Stimulated activated naive CD4-positive, alpha-beta T cell (primary cell): ENCODE measurements around the gene ACVRL1.

Source experiments
- DNase-seq, 6 experiments: peaks; one replicate each; lab custom pipeline; 2025; lab: John Stamatoyannopoulos, UW

The ACVRL1 gene

GRCh38 chr12:51915951-51916350 is 8.6 kb downstream of the ACVRL1 start:
- DNase-seq, result no peak

GRCh38 chr12:51917041-51917590 is 9.8 kb downstream of the ACVRL1 start:
- no peak for DNase-seq

GRCh38 chr12:51917746-51918453 is 10.6 kb downstream of the ACVRL1 start:
- DNase-seq, result no peak

GRCh38 chr12:51920046-51920445 is 12.7 kb downstream of the ACVRL1 start:
- DNase-seq, result no peak

GRCh38 chr12:51921017-51921725 is 13.9 kb downstream of the ACVRL1 start:
- DNase-seq, result no peak

GRCh38 chr12:51922146-51922545 is 14.8 kb downstream of the ACVRL1 start:
- DNase-seq, result no peak

DNA sequence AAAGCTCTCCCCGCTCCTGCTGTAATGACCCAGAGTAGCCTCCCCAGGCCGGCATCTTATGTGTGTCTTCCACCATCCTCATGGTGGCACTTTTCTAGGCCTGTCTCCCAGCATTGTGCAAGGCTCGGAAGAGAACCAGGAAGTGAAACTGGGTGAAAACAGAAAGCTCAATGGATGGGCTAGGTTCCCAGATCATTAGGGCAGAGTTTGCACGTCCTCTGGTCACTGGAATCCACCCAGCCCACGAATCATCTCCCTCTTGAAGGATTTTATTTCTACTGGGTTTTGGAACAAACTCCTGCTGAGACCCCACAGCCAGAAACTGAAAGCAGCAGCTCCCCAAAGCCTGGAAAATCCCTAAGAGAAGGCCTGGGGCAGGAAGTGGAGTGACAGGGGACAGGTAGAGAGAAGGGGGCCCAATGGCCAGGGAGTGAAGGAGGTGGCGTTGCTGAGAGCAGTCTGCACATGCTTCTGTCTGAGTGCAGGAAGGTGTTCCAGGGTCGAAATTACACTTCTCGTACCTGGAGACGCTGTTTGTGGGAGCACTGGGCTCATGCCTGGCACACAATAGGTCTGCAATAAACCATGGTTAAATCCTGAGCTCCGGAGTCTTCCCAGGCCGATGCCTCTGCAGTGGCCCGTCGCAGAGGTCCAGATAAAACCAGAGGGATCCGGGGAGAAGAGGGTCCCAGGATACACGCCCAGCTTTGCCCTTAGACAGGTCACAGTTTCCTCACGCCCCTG is 15.6 kb downstream of the ACVRL1 start:
- no peak for DNase-seq

DNA sequence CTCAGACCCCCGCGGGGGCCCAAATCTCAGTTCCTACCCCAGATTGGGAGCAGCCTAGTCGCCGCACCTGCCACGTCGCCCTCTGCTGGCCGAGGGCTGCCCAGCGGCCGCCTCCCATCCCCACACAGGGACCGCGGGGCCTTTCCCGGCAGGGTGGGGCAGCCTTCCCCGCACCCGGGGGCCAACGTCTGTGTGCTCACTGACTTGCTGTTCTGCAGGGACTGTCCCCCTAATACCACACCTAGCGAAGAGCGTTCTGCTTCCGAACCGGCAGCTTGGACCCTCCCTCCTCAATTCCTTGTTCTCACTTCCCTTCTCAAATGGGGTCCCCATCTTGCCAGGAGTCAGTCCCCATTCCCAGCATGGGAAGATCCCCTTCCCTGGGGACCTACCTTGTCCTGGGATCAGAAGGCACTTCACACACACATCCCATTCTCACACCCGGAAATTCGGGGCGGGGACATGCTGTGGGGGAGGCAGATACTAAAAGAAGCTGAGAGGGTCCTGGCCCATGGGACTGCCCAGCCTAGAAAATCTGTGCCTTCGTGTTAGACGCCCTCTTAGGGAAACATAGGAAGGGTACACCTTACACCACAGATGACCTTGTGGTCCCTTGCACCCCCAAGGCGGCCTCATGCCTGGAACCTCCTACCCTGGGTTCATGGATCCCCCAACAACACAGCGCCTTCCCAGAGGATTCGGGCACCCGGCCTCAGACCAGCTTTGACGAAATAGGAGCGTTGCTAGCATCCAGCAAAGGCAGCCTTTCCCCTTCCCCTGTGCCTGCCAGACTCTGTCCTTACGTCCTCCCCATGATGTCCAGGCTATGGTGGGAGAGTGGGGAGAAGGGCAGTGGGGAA is 16.4 kb downstream of the ACVRL1 start:
- DNase-seq, result peak in 5 of 6 experiments; percentile 21 to 55 (median 45)

- no peak for DNase-seq
Observed at GRCh38 chr12:51924551-51925319, 17.4 kb downstream of the ACVRL1 start.

- DNase-seq, result no peak
Observed at GRCh38 chr12:51925346-51926063, 18.2 kb downstream of the ACVRL1 start.

DNA sequence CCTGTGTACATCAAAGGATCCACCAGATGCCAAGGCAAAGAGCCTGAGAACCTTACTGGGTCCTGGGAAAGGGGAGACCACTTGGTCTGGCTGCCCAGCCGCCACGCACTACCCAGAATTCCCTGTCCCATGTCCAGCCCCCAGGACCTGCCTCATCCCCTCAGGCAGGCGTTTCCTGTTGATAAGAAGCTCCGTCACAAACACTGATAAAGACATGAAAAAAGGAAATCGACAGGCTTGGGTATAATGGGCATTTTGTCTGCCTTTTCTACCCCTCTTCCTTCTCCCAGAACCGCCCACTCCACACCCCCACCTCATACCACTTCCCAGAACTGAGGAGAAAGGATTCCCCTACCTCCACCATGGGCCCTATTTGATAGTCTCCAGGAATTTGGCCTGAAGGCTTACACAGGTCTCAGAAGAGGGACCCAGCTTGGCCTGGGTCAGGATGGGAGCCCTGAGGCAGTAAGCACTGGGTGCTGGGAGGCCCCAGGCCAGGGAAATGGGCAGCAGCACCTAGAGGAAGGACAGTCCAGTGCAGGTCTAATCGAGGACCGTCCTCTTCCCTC is 18.8 kb downstream of the ACVRL1 start:
- no peak for DNase-seq

DNA sequence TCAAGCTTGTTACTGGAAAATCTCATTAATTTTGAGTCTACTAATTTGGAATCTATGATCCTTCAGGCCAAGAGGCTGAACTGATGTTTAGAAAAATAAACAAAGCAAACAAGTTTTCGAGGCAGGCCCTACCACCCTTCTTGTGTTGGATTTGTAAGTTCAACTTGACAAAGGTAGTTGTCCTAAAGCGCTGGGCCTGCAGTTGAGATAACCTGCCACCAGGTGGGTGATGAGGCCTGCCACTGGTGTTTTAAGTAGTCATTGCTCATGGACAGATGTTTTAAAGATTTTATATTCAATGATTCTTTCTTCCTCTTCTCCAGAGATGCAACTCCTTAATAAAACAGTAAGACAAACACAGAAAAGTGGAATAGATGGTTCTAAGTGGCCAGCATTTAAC is 19.4 kb downstream of the ACVRL1 start:
- peak; percentile 3 to 36 (median 26) for DNase-seq

GRCh38 chr12:51932218-51933076 is 25.1 kb downstream of the ACVRL1 start:
- DNase-seq, result no peak

- no peak for DNase-seq
Observed at GRCh38 chr12:51934080-51934479, 26.8 kb downstream of the ACVRL1 start.

DNA sequence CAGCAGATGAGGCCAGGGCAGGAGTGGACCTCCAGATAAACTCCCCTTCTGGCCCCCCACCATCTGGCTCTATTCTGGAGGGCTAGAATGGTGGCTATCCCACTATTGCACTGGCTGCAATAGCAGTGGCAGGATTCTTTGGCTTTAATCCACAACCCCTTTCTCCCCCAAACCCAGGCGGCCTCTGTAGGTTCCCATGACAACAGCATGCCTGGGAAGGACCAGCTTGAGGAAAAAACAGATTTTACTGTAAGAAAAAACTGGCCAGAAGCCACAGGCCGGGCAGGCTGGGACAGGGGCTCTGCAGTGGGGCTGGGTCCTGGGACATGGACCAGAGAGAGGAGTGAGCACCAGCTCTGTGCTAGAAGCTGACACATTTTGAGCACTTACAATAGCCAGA is 30.6 kb downstream of the ACVRL1 start:
- no peak for DNase-seq

GRCh38 chr12:51938726-51939125 is 31.4 kb downstream of the ACVRL1 start:
- no peak for DNase-seq

- DNase-seq, result no peak
Observed at GRCh38 chr12:51941011-51941581, 33.8 kb downstream of the ACVRL1 start.

DNA sequence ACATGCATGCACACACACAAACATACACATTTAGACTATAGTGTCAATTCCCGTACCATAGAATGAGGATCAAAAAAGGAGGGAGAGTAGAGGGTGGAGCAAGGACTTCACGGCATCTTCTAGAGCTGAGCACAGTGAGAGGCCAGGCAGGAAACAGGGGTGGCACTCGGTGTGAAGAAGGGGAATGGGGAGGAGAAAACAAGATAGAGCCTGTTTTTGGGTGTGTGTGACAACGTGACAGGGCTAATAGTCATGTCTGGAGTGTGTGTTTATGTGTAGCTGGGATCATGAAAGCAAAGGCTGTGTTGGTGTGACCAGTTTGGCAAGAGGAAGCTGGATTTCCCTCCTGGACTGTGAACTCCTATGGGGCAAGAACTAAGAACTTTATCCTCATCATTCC is 34.3 kb downstream of the ACVRL1 start:
- DNase-seq, result no peak

DNA sequence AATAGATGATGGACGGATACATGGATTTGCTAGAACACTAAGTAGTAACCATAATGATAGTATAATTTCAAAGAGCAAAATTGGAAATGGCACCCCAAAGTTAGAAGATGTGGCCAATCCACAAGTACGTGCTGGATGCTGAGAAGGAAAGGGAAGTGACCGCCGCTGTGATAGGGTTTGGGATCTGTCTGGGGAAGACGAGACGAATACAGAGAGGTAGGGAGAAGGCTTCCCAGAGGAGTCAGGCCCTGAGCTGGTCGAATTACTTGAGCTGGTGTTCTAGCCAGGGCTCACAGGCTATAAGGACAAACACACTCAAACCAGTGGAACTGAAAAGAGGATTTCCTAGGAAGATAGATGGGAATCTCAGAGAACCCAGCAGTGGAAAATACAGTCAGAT is 34.8 kb downstream of the ACVRL1 start:
- DNase-seq, result no peak
